HG02981 (cell line): ENCODE results near the gene RIC8A.

Experiments used
- ATAC-seq: cut with Tn5 transposase; IDR thresholded peaks from one replicate; pipeline ENCODE4 v1.9.1; 2021; ENCODE audit warnings: mild to moderate bottlenecking, moderate library complexity; ENCODE audit not compliant: unreplicated experiment

The RIC8A gene

DNA sequence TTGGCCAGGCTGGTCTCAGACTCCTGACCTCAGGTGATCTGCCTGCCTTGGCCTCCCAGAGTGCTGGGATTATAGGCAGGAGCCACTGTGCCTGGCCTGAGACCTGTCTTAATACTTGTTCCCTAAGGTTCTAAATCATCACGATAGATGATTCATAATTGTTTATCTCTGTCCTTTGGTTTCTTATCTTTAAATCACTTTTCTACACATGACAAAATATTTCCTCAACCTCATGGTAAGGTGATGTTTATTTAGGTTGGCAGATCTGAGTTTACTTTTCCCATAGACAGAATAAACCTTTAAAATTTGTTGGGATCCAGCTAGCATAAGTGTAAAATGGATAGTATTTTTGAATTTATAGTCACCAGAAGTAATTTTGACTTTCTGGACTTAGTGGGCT is 32.8 kb downstream of the RIC8A start:
- ATAC-seq, result no peak

DNA sequence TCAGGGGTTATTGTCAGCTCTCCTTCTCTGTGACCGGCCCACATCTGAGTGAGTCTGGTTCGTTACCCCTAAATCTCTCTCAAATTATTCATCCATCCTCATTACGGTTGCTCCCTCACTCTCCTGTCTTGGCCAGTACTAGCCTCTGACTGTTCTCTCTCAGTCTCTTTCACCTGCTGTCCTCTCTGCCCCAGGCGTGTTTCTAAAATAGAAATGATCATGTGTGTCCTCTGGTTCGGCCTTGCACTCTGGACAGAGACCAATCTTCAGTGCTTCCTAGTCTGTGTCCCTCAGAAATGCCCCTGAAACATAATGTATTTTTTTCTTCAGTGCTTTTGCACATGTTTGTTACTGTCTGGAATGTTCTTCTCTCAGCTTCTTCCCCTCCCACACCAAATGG is 34.1 kb downstream of the RIC8A start:
- ATAC-seq, result no peak

DNA sequence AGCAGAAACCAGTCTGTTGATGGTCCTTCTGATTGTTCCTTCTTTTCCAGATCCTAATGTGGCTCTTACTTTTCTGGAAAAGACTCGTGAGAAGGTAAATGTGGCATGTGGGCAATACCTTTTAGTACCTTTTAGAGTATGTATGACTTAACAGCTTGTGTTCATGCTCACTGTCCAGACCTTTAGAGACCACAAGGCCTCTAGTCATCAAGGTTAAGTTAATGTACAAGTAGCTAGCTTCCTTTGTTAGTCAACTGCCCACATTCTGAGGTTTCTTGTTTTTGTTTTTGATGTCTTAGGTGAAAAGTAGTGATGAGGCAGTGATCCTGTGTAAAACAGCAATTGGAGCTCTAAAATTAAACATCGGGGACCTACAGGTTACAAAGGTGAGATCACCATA is 36.9 kb downstream of the RIC8A start:
- ATAC-seq, result no peak

DNA sequence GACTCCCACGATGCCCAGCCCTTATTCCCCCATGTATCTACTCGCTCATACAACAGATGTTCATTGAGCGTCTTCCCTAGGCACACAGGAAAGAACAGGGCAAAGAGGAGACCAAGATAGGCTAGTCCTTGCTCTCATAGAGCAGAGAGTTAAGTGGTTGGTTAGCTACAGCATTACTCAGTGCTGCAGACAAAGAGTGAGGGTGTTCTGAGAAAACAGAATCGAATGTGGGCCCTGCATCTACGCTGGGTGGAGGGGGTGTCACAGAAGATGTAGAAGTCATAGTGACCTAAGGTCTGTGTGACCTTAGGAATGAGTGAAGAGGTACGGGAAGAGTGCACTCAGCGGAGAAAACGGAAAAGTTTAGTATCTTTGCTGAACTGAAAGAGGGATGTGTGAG is 41.6 kb downstream of the RIC8A start:
- no peak for ATAC-seq

DNA sequence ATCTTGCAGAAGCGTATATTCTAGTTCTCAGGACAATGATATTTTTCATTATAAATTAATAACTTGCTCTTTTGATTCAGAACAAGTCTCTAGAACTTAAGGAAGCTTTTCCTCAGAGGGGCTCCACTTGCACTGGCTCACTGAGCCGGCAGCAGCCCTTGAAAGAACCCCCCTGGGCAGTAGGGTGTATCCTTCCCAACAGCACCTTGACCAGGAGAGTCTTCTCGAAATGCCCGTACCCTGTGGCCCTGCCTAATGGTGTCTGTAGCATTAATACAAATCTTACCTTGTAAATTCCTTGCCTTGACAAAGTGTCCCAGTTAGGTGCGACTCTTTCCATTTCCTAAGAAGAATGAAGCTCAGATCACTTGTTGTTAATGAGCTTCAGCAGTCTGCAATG is 42.8 kb downstream of the RIC8A start:
- no peak for ATAC-seq

DNA sequence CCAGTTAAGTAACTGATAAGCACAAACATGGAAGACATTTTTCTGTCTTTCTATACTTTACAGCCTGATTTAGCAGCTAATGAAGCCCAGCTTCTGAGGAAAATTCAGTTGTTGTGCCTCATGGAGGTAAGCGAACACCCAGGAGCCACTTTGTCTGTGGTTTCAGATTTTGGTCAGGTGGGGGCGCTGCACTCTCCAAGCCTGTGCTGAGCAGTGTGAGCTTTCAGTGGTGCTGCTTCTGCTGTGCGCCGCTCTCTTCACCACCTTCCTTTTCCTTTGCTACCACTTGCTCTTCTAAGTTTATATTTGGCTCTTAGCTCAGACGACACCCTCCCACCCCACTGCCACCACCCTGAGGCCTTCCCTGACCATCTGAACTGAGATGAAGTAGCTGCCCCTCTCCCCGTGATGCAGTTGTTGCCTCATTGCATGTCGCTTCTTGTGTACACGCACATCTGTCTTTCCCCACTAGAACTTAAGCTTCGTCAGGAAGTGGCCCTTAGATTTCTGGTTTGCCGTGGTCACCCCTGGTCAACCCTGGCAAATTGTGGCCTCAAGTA is 43.3 kb downstream of the RIC8A start:
- no peak for ATAC-seq

DNA sequence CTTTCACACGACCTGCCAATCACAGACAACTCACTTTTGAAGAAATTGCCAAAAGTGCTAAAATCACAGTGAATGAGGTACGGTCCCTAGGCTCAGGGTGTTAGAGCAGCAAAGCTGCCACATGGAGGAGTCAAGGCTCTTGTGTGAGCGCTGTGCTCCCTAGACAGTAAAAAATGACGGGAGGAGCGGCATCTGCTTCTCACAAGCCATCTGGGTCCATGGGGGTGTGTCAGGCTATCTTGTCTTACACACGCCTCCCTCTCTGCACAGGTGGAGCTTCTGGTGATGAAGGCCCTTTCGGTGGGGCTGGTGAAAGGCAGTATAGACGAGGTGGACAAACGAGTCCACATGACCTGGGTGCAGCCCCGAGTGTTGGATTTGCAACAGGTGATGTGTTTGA is 44.0 kb downstream of the RIC8A start:
- no peak for ATAC-seq

DNA sequence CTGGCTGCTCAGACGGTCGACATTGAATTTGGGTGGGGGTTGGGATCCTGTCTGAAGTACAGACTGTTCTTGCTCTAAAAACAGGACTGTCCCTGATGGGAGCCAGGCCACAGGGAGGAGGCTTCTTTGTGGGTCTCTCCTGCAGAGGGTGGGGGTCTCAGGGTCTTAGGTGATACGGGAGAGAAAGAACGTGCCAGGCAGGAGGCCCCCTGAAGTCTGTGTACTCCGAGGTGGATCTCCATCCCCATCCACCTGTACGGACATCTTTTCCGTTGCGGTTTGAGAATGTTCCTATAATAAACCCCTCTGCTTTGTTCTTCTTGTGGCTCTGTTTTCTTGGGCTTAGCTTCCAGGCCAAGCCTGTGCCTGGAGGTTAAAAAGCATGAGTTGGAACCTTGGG is 45.2 kb downstream of the RIC8A start:
- no peak for ATAC-seq

DNA sequence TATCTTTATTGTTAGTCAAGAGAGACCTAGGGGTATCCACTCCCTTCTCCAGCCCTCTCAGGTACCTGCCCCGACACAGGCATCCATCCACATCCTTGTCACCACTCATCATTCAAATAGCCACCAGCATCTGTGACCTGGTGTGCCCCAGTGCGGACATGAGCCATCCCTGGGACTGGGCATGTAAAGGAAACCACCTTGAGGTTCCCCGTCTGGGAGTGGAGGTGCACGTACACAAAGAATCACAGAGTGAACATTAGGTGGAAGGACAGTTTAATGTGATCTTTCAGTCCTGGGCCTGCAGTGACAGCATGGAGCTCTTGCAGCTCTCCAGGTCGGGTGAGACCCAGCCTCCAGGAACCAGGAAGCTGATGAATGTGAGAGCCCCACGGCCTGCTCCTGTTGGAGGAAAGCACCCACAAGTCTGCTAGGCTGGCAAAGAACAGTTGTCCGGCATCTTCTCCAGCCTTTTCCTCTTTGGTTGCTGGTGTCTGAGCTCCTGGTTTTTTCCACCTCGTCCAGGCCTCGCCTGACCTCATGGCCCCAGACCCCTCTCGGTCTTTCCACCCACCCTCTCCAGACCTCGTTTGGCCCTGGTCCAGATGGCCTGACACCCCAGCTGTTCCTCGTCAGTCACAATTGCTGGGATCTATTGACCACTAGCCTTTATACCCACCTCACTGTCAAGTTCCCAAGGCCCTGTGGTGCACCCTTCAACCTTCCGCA is 45.8 kb downstream of the RIC8A start:
- no peak for ATAC-seq

DNA sequence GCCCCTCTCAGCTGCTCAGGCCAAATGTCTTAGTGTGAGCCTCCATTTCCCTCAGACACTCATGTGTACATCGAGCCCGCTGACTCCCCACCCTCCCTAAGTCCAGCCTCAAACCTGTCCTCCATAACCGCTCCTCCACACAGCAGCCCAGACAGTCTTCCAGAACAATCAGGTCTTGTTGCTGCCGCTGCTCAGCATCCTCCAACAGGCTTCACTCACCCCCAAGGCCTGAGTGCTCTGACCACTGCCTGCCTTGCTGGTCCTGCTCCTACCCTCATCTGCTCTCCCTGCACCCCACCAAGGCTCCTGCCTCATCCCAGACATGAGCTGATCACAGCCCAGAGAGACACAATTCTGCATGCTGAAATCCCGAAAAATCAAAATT is 46.4 kb downstream of the RIC8A start:
- ATAC-seq, result no peak

DNA sequence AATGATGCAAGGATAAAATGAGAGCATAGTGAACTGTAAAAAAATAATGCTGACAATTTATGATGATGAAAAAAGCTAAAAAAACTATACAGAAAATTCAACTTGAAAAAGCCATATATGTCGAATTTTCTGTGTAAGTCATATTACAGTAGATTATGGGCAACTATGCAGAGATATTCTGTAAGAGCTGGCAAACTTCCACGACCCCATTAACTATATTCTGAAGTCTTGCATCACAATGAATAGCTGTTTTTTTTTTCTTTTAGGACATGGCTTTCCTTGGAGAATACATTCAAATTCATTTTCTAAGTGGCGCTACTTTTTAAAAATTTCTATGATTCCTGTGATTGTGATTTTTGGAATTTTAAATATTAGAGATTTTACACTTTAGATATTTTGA is 47.7 kb downstream of the RIC8A start:
- ATAC-seq, result no peak

DNA sequence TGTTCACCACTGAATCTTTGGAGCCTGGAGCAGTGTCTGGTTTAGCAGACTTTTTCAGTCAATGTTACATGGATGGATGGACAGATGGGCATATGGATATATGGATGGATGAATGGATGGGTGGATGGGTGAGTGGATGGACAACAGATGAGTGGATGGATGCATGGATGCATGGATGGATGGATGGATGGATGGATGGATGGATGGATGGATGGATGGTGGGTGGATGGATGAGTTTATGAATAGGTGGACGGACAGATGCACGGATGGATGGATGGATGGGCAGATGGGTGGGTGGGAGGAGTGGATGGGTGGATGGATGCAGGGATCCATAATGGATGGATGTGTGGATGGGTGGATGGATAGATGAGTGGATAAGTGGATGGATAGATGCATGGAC is 48.3 kb downstream of the RIC8A start:
- ATAC-seq, result no peak

DNA sequence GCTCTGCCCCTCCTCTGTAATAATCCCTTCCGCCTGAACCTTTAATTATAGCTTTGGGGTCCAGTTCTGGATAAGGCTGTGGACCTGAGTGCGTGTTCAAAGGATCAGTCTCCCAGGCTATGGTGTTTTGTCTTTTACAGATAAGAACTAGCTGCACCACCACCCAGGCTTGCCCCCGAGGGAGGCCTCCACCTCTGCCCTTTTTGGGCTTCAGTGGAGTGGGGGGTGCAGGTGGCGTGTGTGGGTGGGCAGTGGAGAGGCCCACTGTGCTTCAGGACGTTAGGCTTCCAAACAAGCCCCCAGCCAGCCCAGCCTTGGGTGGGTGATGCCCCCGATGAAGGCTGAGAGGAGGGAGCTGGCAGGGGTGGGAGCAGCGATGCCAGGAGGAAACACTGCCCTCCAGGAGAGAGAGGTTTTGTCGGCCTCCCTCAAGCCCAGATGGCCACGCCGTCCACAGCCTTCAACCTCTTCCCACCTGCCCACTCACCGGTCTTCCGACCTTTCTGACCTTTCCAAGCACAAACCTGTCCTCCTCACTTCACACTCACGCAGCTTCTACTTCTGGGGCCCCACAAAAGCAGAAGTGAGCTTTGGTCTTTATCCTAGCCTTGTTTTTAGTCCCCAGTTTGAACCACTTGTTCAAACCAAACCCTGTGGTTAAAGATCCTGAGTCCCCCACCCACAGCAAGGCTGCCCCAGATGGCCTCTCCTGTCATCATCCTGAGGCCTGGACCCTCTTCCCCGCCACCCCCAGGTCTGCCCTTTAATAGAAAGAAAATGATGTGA is 49.6 kb downstream of the RIC8A start:
- ATAC-seq, result no peak

DNA sequence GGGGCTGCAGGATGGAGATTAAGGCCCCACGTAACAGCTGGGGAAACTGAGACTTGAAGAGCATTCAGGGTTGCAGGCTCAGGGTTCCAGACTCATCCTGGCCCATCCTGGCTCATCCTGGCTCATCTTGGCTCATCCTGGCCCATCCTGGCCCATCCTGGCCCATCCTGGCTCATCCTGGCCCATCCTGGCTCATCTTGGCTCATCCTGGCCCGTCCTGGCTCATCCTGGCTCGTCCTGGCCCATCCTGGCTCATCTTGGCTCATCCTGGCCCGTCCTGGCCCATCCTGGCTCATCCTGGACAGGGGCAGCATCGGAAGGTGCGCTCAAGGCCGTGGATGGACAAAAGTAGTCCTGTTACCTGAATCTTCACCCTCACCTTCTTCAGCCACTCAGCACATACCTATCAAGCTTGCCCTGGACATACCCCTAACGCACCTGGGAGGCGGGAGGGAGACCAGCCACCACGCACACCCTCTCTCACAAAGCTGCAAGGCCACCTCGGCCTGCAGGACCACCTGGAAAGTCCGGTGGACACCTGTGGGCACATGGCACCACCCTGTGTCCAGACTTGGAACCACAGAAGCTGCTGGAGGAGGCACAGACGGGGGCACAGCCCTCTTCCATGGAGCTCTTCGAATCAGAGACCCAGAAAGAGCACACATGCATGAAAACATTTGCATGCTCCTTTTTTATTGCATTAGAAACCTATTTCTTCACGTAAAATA is 50.4 kb downstream of the RIC8A start:
- no peak for ATAC-seq

DNA sequence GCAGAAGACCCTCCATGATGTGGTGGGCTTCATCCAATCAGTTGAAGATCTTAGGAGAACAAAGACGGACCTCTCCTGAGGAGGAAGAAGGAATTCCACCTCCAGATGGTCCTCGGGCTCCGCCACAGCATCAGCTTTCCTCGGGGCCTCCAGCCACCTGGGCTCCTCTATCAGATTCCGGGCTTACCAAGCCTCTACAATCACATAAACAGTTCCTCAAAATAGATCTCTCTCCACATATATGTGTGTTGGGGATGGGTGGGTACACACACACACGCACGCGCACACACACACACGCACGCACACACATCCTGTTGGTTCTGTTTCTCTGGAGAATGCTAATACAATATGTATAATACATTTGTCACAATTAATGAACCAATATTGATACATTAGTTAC is 51.9 kb downstream of the RIC8A start:
- ATAC-seq, result no peak

DNA sequence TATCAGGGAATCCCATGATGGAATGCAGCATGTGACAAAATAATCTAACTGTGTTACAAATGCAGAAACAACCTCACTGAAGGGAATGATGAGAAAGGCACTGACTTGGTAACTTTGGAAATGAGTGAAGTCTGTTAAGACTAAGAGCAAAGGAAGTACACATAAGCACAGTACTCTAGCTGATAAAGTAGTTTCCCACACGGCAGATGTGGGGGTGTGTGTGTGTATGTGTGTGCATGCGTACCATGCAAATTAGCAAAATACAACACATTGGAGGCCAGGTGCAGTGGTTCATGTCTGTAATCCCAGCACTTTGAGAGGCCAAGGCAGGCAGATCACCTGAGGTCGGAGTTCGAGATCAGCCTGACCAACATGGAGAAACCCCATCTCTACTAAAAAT is 54.1 kb downstream of the RIC8A start:
- ATAC-seq, result no peak
